ENCODE results near the gene OR7C1. TPM values are rescaled to one million over a fixed set of nuclear protein-coding genes. Genes with fewer than 3 reads are reported as not detected.
"Not testable (repeated sequence)": the region's sequence is repeated elsewhere in the genome, so short reads cannot be mapped to it uniquely, and the experiment has no call there.

The OR7C1 gene
- total and polyA plus RNA-seq, 4 donors, result under 0.01 to 0.01 TPM; not detected in 2

GRCh38 chr19:14779151-14779550, 55.8 kb downstream of the OR7C1 start:
- 54 to 71% methylated on average over 5 of the region's 5 CpGs for WGBS, 2 donors
- Histone ChIP-seq H3K9me3 (ENCODE audit: control insufficient read depth in 4 of 4, insufficient read depth in 3 of 4, low read length in 3 of 4) (peaks cover 0 to 3% (median 0%) of the 10 kb centered on the region in 4 donors), H3K9ac (ENCODE audit: insufficient read depth in 1 of 2, low read length in 2 of 2) (no peak overlapping the region), H3K4me3 (no peak overlapping the region), H3K27me3 (ENCODE audit: control insufficient read depth in 3 of 3, insufficient read depth in 3 of 3, low read length in 2 of 3) (peaks cover 0 to 7% (median 2%) of the 10 kb centered on the region in 3 donors), H3K36me3 (ENCODE audit: control insufficient read depth in 4 of 4, insufficient read depth in 4 of 4, low read length in 4 of 4) (no peaks in the 10 kb centered on the region), H3K27ac (ENCODE audit: low read depth in 1 of 2, low read length in 1 of 2) (no peak overlapping the region), H3K4me1 (ENCODE audit: control insufficient read depth in 5 of 5, insufficient read depth in 5 of 5, low read length in 5 of 5) (peaks cover 0 to 5% (median 0%) of the 10 kb centered on the region in 5 donors)
- DNase-seq, result no peak
- ATAC-seq (ENCODE audit: insufficient read depth, low FRiP score), result no peak
- TF ChIP-seq CTCF (IDR thresholded peaks at IDR 0.05; ENCODE audit: control extremely low read depth, extremely low read depth), result no peak

- not testable (repeated sequence) for DNase-seq
- WGBS, 2 donors, result 43 to 59% methylated on average over 12 of the region's 12 CpGs
These were observed 56.7 kb downstream of the OR7C1 start, which contains the start of gene ADGRE2 for GRCh38 chr19:14778110-14778845. Gene ADGRE2 (minus strand): TSS chr19:14778560. CDS start chr19:14776756, 1,804 bp downstream.

GRCh38 chr19:14777645-14778044, 57.3 kb downstream of the OR7C1 start:
- whole genome bisulfite sequencing, 2 donors, result 94 to 96% methylated on average over 4 of the region's 4 CpGs
- not testable (repeated sequence) for H3K4me3 ChIP-seq; ATAC-seq (ENCODE audit: insufficient read depth, low FRiP score); H3K4me1 ChIP-seq (ENCODE audit: control insufficient read depth in 5 of 5, insufficient read depth in 5 of 5, low read length in 5 of 5); H3K9ac ChIP-seq (ENCODE audit: insufficient read depth in 1 of 2, low read length in 2 of 2); H3K27ac ChIP-seq (ENCODE audit: low read depth in 1 of 2, low read length in 1 of 2); H3K9me3 ChIP-seq (ENCODE audit: control insufficient read depth in 4 of 4, insufficient read depth in 3 of 4, low read length in 3 of 4); H3K36me3 ChIP-seq (ENCODE audit: control insufficient read depth in 4 of 4, insufficient read depth in 4 of 4, low read length in 4 of 4); H3K27me3 ChIP-seq (ENCODE audit: control insufficient read depth in 3 of 3, insufficient read depth in 3 of 3, low read length in 2 of 3); DNase-seq

More at GRCh38 chr19:14778110-14778845, 56.7 kb downstream of the OR7C1 start, which contains the start of gene ADGRE2:
- H3K9ac ChIP-seq (ENCODE audit: insufficient read depth in 1 of 2, low read length in 2 of 2); H3K27me3 ChIP-seq (ENCODE audit: control insufficient read depth in 3 of 3, insufficient read depth in 3 of 3, low read length in 2 of 3); H3K9me3 ChIP-seq (ENCODE audit: control insufficient read depth in 4 of 4, insufficient read depth in 3 of 4, low read length in 3 of 4); H3K4me3 ChIP-seq; H3K27ac ChIP-seq (ENCODE audit: low read depth in 1 of 2, low read length in 1 of 2); ATAC-seq (ENCODE audit: insufficient read depth, low FRiP score); H3K36me3 ChIP-seq (ENCODE audit: control insufficient read depth in 4 of 4, insufficient read depth in 4 of 4, low read length in 4 of 4); H3K4me1 ChIP-seq (ENCODE audit: control insufficient read depth in 5 of 5, insufficient read depth in 5 of 5, low read length in 5 of 5): not testable (repeated sequence)

GRCh38 chr19:14775869-14776586, 59.0 kb downstream of the OR7C1 start:
- ATAC-seq (ENCODE audit: insufficient read depth, low FRiP score), result no peak
- 2 to 4% methylated on average over 21 to 22 of the region's 22 CpGs for WGBS, 2 donors

GRCh38 chr19:14775326-14775725, 59.7 kb downstream of the OR7C1 start:
- H3K4me3 ChIP-seq; H3K27me3 ChIP-seq (ENCODE audit: control insufficient read depth in 3 of 3, insufficient read depth in 3 of 3, low read length in 2 of 3); H3K36me3 ChIP-seq (ENCODE audit: control insufficient read depth in 4 of 4, insufficient read depth in 4 of 4, low read length in 4 of 4); H3K27ac ChIP-seq (ENCODE audit: low read depth in 1 of 2, low read length in 1 of 2); H3K9ac ChIP-seq (ENCODE audit: insufficient read depth in 1 of 2, low read length in 2 of 2); H3K4me1 ChIP-seq (ENCODE audit: control insufficient read depth in 5 of 5, insufficient read depth in 5 of 5, low read length in 5 of 5); H3K9me3 ChIP-seq (ENCODE audit: control insufficient read depth in 4 of 4, insufficient read depth in 3 of 4, low read length in 3 of 4); ATAC-seq (ENCODE audit: insufficient read depth, low FRiP score); DNase-seq: not testable (repeated sequence)
- 56 to 58% methylated on average over 8 of the region's 8 CpGs for WGBS, 2 donors

More at GRCh38 chr19:14775869-14776586, 59.0 kb downstream of the OR7C1 start:
- no peak overlapping the region for H3K9ac ChIP-seq (ENCODE audit: insufficient read depth in 1 of 2, low read length in 2 of 2)
- no peak overlapping the region for H3K4me3 ChIP-seq
- H3K27me3 ChIP-seq (ENCODE audit: control insufficient read depth in 3 of 3, insufficient read depth in 3 of 3, low read length in 2 of 3), result peaks cover 0 to 7% (median 2%) of the 10 kb centered on the region in 3 donors
- DNase-seq, result no peak
- peaks cover 0 to 7% (median 0%) of the 10 kb centered on the region in 4 donors for H3K9me3 ChIP-seq (ENCODE audit: control insufficient read depth in 4 of 4, insufficient read depth in 3 of 4, low read length in 3 of 4)
- H3K27ac ChIP-seq (ENCODE audit: low read depth in 1 of 2, low read length in 1 of 2), result no peak overlapping the region
- H3K4me1 ChIP-seq (ENCODE audit: control insufficient read depth in 5 of 5, insufficient read depth in 5 of 5, low read length in 5 of 5), result peaks cover 0 to 7% (median 0%) of the 10 kb centered on the region in 5 donors
- TF ChIP-seq CTCF (IDR thresholded peaks at IDR 0.05; ENCODE audit: control extremely low read depth, extremely low read depth), result no peak
- no peaks in the 10 kb centered on the region for H3K36me3 ChIP-seq (ENCODE audit: control insufficient read depth in 4 of 4, insufficient read depth in 4 of 4, low read length in 4 of 4)

Data from lung (tissue), 12 donors.